Activated CD8-positive, alpha-beta memory T cell treated with anti-CD3 and anti-CD28 coated beads, Interleukin-2, amount 50 U/mL, for 48 hours (primary cell): ENCODE results near the gene DIAPH2.

ENCODE experiments used
- DNase-seq: peaks from one replicate; pipeline ENCODE4 v3.0.0-alpha.2; 2020

Gene DIAPH2

GRCh38 chrX:97522307-97522706 lies 837.7 kb downstream of the DIAPH2 start:
- DNase-seq, result no peak

- no peak for DNase-seq
Measured at GRCh38 chrX:97524340-97524739, 839.7 kb downstream of the DIAPH2 start.

- no peak for DNase-seq
Measured at GRCh38 chrX:97524997-97525396, 840.4 kb downstream of the DIAPH2 start.

DNA sequence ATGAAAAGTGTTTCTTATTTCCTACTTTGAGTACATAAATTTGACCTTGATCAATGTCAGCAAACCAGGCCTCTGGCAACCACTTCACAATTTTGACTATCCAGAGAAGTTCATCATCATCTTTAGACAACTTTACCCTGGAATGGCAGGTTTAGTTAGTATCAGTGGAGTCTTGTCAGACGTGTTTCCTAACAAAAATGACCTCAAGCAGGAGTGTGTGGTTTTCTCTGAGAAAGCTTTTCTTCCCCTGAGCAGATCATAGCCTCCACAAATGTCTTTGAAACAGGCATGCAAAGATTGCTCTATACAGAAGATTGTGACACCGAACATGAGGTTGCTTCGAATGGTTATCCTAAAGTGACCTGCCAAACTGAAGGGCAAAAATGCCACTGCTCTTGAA lies 841.3 kb downstream of the DIAPH2 start:
- no peak for DNase-seq

- DNase-seq, result no peak
Measured at GRCh38 chrX:97527725-97528124, 843.1 kb downstream of the DIAPH2 start.

- DNase-seq, result no peak
Measured at GRCh38 chrX:97529536-97530200, 845.0 kb downstream of the DIAPH2 start.

GRCh38 chrX:97531825-97532224 lies 847.2 kb downstream of the DIAPH2 start:
- no peak for DNase-seq

DNA sequence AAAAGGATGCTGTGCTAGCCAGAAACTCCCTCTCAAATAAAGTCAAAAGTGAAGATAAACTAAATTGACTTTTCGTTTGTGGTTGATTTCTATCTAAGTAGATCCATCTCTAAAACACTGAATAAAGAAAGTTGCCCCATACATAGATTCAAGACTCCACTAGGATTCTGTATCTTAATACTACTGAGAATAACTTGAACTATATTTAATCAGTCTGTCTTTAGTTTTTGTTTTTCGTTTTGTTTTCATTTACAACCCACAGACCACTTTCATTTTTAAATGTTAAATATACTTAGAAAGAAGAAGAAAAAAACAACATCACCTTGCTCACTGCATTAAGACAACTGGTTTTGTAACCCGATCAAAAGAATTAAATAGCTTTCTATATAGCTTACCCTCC lies 854.1 kb downstream of the DIAPH2 start:
- no peak for DNase-seq

DNA sequence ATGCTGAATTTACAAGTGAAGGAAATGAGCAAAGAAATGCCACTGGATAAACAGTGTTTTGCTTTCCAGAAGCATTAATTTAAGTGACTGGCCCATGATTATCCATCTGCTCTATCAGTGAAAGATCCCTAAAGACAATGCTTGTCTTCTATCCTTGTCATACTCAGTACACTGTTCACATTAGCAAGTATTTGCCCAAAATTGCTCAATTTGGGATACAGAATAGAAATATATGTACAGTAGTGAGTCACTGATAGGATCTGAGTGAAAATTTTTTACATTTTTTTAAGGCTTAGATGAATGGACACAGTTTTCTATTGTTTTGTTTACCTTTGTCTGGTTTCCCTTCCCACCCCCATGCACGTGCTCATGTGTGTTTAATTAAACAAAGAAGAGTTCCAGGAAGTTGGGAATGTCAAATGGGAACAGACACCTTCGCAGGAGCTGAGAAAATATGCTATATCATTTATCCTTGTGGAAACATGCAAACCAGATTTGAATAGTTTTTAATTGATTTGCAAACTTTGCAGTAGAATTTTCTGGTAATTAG lies 855.4 kb downstream of the DIAPH2 start:
- no peak for DNase-seq

DNA sequence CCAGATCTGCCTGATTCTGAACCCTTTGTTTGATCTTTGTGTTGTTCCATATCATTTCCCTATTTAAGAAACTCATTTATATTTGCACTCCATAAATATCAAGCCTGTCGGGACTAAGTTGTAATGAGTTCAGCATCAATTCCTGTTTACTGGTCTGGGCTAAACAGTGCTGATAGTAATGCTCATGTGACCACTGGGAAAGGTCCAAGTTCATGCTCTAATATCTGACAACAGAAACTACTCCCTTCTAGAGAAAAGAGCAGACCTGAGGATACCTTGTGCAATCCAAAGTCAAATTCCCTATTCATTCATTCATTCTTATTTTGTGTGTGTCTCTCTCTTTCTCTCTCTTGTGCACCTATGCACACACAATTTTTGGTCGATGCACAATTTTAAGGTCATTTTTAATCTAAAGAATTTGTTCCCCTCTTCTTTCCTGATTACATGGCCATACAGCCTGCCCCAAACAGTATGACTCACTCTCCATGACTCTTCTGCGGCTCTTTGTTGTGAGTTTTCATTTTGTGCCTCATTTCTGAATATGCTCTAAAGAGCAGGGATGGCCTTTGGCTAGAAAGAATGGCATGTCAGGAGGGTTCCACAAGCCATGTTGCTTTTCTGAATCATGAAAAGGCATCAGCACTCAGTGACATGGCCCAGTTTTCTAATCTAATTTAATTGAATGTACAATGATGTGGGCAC lies 863.4 kb downstream of the DIAPH2 start:
- no peak for DNase-seq

DNA sequence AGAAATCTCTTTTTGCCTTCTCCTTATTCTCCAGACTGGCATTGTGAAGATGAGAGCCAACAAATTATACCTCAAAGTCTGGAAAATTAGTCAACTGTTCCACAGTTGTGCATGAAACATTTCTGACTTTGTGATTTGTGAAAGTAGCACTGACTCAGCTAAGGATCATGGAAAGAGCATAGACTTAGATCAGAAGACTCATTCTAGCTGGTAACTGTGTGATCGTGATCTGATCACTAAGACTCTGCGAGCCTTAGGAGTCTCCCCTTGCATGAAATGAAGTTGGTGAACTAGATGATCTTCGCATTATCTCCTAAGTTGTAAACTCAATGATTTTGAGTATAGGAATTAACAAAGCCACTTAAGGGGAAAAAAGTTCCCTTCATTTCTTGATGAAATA lies 867.2 kb downstream of the DIAPH2 start:
- no peak for DNase-seq

- DNase-seq, result no peak
Measured at GRCh38 chrX:97553833-97554232, 869.2 kb downstream of the DIAPH2 start.

DNA sequence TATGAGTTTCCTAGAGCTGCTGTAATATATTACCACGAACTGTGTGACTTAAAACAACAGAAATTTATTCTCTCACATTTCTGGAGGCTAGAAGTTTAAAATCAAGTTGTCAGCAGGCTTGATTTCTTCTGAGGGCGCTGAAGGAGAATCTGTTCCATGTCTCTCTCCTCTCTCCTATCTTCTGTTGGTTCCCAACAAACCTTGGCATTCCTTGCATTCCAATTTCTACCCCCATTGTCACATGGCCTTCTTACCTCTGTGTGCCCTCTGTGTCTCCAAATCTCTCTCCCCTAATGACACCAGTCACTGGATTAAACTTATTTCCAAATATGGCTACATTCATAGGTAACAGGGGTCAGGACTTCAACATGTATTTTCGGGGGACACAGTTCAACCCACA lies 871.7 kb downstream of the DIAPH2 start:
- DNase-seq, result no peak

DNA sequence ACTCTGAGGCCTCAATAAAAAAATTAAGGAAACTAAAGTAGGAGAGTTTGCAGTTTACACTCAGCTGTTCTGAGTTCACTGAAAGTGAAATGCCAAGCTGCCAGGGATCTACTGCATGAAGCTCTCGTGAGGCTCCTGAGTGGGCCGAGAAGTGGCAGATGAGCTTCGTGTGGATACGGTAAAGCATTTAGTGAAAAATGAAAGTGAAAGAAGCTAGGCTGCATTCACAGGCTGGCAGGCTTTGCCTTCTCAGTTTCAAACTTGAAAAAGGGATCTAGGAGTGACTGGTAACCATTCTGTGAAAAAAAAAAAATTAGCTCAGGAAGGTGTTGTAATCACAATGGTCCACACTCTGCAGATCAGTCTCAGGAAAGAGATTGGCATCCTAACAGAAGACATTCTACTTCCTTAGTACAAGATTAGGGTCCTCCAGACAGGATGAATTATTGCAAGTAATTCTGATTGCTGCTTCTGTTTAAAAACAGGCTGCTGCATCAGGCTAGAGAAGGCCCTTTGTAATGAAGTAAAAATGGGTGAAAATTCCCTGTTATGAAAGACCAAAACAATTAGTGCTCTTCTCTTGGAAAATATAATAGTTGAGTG lies 879.0 kb downstream of the DIAPH2 start:
- peak; percentile 51 for DNase-seq

DNA sequence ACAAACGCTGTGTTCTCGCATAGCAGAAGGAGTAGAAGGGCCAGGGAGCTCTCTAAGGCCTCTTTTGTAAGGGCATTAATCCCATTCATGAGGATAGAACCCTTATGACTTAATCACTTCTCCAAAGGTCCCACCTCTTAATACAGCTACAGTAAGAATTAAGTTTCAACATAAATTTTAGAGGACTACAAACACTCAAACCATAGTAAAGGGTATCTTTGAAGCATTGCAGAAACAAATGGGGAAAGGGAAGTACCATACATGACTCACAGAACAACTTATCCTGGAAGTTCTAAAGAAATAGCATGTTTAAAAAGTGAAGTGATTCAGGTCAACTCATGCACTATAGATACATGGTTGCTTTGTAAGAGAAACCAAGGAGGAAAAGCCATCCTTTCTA lies 879.9 kb downstream of the DIAPH2 start:
- DNase-seq, result no peak

- no peak for DNase-seq
Measured at GRCh38 chrX:97587171-97587570, 902.5 kb downstream of the DIAPH2 start.

DNA sequence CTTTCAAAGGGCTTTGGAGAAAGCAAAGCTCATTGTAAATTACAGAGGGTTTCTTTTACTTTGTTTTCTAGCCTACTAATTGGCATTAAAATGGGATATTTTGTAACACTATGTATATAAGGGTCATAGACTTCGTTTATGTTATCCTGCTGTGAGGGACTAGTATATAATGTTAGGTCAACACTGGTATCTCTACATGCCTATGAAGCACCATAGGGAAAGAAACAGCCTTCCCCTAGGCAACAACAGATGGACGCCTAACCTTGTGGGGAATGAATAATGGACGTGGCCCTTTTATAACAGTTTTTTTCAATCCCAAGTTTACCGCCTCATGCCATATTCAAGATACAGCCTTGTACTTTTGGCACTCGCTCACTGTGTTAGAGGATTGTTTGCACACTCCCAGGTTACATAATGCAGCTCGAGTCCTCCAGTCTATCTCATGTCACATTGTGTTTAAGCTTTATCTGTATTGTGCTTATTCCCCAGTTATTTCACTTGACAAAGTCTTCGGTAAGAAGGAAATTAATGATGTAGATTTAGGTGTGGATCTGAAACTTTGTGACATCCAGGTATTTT lies 910.1 kb downstream of the DIAPH2 start:
- DNase-seq, result no peak

DNA sequence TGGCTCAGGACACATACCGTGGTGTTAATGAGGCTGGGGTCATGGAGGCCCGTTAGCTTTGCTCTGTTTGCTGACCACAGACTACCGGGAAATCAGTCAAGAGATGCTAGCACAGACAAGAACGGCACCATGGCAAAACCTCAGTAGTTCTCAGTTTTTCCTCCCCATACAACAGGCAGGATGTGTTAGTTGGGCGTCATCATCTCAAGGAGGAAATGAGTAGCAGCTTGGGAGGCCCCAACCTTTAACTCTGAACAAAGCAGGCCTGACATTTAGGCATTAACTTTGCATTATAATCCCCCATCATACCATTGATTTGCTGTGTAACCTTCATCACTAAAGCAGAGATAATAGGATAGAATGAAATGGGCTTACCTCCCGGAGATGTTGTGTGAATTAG lies 913.3 kb downstream of the DIAPH2 start:
- DNase-seq, result peak; percentile 46

GRCh38 chrX:97602465-97603258 lies 918.0 kb downstream of the DIAPH2 start:
- DNase-seq, result no peak

DNA sequence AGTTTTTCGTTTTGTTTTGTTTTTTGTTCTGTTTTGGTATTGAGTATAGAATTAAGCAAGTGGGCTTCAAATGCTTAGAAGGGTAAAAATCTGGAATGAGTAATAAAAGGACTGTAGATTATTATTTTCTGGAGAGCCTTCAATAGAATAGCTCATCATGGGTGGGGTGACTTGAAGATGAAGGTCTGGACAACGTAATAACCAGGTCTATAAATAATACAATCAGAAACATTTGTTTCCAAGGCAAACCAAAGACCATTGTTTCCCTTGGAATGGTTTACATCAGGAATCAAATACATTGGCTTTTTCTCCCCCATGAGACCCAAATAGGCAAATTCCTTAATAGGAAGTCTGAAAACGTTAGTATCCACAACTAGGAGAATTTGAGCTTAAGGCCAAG lies 920.6 kb downstream of the DIAPH2 start:
- no peak for DNase-seq

DNA sequence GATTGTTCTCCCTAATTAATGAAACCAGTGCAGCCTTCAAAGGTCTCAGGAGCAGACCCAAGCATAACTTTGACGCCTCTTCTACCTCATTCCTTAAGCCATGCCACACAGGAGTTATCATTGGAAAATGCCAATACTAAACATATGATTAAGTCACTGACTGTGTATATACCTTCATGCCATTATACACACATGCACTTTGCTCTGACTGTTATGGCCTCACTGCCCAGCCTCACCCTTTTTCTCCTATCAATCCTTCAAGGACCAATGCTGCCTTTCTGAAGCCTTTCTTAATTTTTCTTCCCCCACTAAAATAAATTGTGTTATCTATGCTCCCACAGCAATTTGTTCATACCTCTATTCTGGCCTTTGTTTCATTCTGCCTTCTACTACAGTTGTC lies 924.7 kb downstream of the DIAPH2 start:
- DNase-seq, result no peak

DNA sequence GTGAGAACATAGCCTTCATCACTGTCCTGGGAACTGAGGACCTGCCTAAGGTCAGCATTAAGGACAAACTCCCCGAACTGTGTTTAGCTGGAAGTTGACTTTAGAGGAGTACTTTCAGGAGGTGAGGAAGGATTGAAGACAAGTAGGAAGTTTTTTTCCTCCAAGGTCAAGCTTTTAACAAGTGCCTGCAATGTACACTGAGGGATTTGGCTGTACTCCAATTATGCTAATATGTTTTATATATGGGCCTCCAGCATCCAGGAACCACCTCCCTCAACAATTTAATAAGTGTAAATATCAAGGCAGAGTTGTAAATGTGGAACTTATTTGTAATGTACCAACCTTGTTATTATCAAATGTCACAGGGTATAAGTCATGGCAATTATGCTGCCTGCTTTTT lies 925.3 kb downstream of the DIAPH2 start:
- no peak for DNase-seq
